Measurements from ENCODE around the gene ELFN2. TPM values are rescaled to one million over a fixed set of nuclear protein-coding genes. Genes with fewer than 3 reads are reported as not detected.

Gene ELFN2
- total RNA-seq, 1 experiment from 2014 or later, result 4.0 TPM

DNA sequence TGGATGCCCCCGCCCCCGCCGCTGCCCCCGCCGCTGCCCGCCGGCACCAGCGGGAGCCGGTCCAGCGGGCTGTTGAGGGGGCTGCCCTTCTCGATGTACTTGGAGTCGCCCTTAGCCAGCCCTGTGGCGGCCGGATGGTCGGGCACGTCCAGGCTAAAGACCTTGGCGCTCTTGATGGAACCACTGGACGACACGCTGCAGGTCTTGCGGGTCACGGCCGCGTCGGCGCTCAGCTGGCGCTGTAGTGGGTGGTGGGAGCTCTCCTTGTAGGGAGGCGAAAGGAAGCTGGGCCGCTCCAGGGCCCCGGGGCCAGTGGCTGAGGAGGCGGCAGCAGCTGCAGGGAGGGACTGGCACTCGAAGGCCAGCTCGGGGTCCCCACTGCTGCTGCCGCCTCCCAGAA lies 53.8 kb downstream of the ELFN2 start:
- no peak overlapping the region for H3K4me3 ChIP-seq (ENCODE audit: low read depth, low read length)
- H3K36me3 ChIP-seq (ENCODE audit: control insufficient read depth, insufficient read depth, low read length), result no peaks in the 10 kb centered on the region
- no peaks in the 10 kb centered on the region for H3K27me3 Mint-ChIP-seq (ENCODE audit: insufficient read depth, unreplicated experiment)
- intact Hi-C loops (cut with micrococcal nuclease; ENCODE audit: unreplicated experiment), result no loop called here
- H3K4me1 ChIP-seq, result no peaks in the 10 kb centered on the region
- CTCF ChIA-PET, result no interaction called here
- no peaks in the 10 kb centered on the region for H3K9me3 Mint-ChIP-seq (ENCODE audit: unreplicated experiment)
- no peak for DNase-seq
- H3K27me3 ChIP-seq (replicated peaks; ENCODE audit: control insufficient read depth, insufficient read depth, low read length), result no peaks in the 10 kb centered on the region
- no peak overlapping the region for H3K27ac Mint-ChIP-seq (ENCODE audit: unreplicated experiment)
- peaks cover 4% of the 10 kb centered on the region for H3K36me3 Mint-ChIP-seq (ENCODE audit: insufficient read depth, unreplicated experiment)
- H3K4me3 Mint-ChIP-seq (ENCODE audit: unreplicated experiment), result no peak overlapping the region
- H3K9me3 ChIP-seq, result no peaks in the 10 kb centered on the region
- no TSS peak for BruUV-seq (replicated peaks)
- TF ChIP-seq, protein P1, sequence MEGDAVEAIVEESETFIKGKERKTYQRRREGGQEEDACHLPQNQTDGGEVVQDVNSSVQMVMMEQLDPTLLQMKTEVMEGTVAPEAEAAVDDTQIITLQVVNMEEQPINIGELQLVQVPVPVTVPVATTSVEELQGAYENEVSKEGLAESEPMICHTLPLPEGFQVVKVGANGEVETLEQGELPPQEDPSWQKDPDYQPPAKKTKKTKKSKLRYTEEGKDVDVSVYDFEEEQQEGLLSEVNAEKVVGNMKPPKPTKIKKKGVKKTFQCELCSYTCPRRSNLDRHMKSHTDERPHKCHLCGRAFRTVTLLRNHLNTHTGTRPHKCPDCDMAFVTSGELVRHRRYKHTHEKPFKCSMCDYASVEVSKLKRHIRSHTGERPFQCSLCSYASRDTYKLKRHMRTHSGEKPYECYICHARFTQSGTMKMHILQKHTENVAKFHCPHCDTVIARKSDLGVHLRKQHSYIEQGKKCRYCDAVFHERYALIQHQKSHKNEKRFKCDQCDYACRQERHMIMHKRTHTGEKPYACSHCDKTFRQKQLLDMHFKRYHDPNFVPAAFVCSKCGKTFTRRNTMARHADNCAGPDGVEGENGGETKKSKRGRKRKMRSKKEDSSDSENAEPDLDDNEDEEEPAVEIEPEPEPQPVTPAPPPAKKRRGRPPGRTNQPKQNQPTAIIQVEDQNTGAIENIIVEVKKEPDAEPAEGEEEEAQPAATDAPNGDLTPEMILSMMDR (IDR thresholded peaks at IDR 0.05; ENCODE audit: insufficient read depth in 1 of 2, low read depth in 1 of 2, low read length in 1 of 2, severe bottlenecking in 1 of 2, unreplicated experiment in 1 of 2), result no peak
- POLR2A ChIA-PET, result no interaction called here
- no peaks in the 10 kb centered on the region for H3K4me1 Mint-ChIP-seq (ENCODE audit: low read depth, unreplicated experiment)

DNA sequence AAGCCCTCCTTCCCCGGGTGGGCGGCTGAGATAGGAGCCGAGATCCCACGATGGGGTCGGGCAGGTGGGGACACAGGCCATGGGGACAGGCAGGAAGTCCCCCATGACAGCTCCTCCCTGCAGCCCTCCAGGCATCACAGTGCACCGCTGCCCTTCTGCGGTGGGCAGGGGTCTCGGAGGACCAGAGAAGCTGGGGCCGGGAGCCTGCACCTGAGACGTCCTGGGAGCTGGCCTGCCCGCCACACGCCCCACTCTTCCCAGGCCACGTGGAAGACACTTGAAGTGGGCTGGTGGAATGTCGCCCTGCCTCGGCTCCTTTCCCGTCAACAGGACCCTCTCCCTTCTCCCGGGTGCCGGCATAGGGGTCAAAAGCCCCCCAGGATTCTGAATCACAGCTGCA lies 55.4 kb downstream of the ELFN2 start:
- H3K27ac Mint-ChIP-seq (ENCODE audit: unreplicated experiment), result no peak overlapping the region

GRCh38 chr22:37371491-37371890 lies 55.8 kb downstream of the ELFN2 start:
- H3K4me1 ChIP-seq, result no peaks in the 10 kb centered on the region
- TF ChIP-seq, protein P1 (IDR thresholded peaks at IDR 0.05; ENCODE audit: insufficient read depth in 1 of 2, low read depth in 1 of 2, low read length in 1 of 2, severe bottlenecking in 1 of 2, unreplicated experiment in 1 of 2), result no peak
- Mint-ChIP-seq H3K4me3 (ENCODE audit: unreplicated experiment) (no peak overlapping the region), H3K9me3 (ENCODE audit: unreplicated experiment) (no peaks in the 10 kb centered on the region), H3K36me3 (ENCODE audit: insufficient read depth, unreplicated experiment) (peaks cover 4% of the 10 kb centered on the region), H3K27me3 (ENCODE audit: insufficient read depth, unreplicated experiment) (no peaks in the 10 kb centered on the region), H3K27ac (ENCODE audit: unreplicated experiment) (no peak overlapping the region), H3K4me1 (ENCODE audit: low read depth, unreplicated experiment) (no peaks in the 10 kb centered on the region)
- H3K9me3 ChIP-seq, result no peaks in the 10 kb centered on the region
- H3K27me3 ChIP-seq (replicated peaks; ENCODE audit: control insufficient read depth, insufficient read depth, low read length), result no peaks in the 10 kb centered on the region
- DNase-seq, result no peak
- no peak overlapping the region for H3K4me3 ChIP-seq (ENCODE audit: low read depth, low read length)
- POLR2A ChIA-PET, result no interaction called here
- BruUV-seq (replicated peaks), result no TSS peak
- CTCF ChIA-PET, result no interaction called here
- no peaks in the 10 kb centered on the region for H3K36me3 ChIP-seq (ENCODE audit: control insufficient read depth, insufficient read depth, low read length)
- intact Hi-C loops (cut with micrococcal nuclease; ENCODE audit: unreplicated experiment), result no loop called here

More for the DNA sequence above, 55.4 kb downstream of the ELFN2 start:
- POLR2A ChIA-PET, result no interaction called here
- no peaks in the 10 kb centered on the region for H3K4me1 Mint-ChIP-seq (ENCODE audit: low read depth, unreplicated experiment)
- no TSS peak for BruUV-seq (replicated peaks)
- intact Hi-C loops (cut with micrococcal nuclease; ENCODE audit: unreplicated experiment), result no loop called here
- H3K9me3 Mint-ChIP-seq (ENCODE audit: unreplicated experiment), result no peaks in the 10 kb centered on the region
- TF ChIP-seq, protein P1 (IDR thresholded peaks at IDR 0.05; ENCODE audit: insufficient read depth in 1 of 2, low read depth in 1 of 2, low read length in 1 of 2, severe bottlenecking in 1 of 2, unreplicated experiment in 1 of 2), result no peak
- H3K27me3 ChIP-seq (replicated peaks; ENCODE audit: control insufficient read depth, insufficient read depth, low read length), result no peaks in the 10 kb centered on the region
- no peak overlapping the region for H3K4me3 Mint-ChIP-seq (ENCODE audit: unreplicated experiment)
- H3K9me3 ChIP-seq, result no peaks in the 10 kb centered on the region
- no peaks in the 10 kb centered on the region for H3K27me3 Mint-ChIP-seq (ENCODE audit: insufficient read depth, unreplicated experiment)
- H3K36me3 ChIP-seq (ENCODE audit: control insufficient read depth, insufficient read depth, low read length), result no peaks in the 10 kb centered on the region
- H3K36me3 Mint-ChIP-seq (ENCODE audit: insufficient read depth, unreplicated experiment), result peaks cover 4% of the 10 kb centered on the region
- no peak for DNase-seq
- no peaks in the 10 kb centered on the region for H3K4me1 ChIP-seq
- no peak overlapping the region for H3K4me3 ChIP-seq (ENCODE audit: low read depth, low read length)
- CTCF ChIA-PET, result no interaction called here

All from Caco-2 (cell line).